Measurements from ENCODE around the gene ABCG4.
"Not testable (repeated sequence)": the region's sequence is repeated elsewhere in the genome, so short reads cannot be mapped to it uniquely, and the experiment has no call there.

The ABCG4 gene

DNA sequence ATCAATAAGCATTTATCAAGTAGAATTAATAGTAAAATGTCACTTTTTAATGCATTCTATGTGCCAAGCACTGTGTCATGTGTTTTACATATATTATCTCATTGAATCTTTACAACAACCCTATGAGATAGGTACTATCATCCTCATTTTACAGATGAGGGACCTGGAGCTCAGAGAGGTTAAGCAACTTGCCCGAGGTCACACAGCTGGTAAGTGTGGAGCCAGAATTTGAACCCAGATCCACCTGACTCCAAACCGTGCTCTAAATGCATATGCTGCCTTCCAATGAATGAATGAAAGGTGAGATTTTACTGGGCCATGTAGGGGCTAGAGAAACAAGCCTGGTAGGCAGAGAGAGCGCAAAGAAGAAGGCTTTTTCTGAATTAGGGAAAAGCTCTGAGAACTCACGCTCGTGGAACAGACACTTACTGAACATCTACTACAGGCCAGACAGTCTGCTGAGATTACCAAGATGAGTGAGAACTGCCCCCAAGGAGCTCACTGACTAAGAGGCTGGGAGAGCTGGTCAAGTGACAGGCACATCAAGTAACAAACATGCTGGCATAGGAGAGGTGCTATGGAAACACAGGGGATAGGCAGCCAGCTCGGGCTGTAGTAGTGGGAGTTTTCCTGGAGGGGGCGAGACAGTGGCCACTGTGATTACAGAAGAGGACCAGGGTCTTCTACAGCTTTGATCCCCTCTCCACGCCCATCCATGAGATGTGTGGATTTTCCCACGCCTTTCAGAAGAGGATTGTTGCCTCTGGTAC, 4.4 kb downstream of the ABCG4 start:
- no peak for DNase-seq (ENCODE audit: low read depth, low spot score)

DNA sequence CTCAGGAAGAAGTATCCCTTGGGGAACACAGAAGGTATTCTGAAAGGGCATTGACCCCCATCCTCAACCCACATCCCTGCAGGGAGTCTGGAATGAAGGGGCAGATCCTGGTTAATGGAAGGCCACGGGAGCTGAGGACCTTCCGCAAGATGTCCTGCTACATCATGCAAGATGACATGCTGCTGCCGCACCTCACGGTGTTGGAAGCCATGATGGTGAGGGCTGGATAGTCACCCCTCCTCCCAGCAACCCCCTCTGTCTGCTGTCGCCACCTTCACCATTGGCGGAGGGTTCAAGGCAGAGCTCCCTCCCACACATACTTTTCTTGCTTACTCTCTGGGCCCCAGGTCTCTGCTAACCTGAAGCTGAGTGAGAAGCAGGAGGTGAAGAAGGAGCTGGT, 5.3 kb downstream of the ABCG4 start:
- no peak for DNase-seq (ENCODE audit: low read depth, low spot score)

DNA sequence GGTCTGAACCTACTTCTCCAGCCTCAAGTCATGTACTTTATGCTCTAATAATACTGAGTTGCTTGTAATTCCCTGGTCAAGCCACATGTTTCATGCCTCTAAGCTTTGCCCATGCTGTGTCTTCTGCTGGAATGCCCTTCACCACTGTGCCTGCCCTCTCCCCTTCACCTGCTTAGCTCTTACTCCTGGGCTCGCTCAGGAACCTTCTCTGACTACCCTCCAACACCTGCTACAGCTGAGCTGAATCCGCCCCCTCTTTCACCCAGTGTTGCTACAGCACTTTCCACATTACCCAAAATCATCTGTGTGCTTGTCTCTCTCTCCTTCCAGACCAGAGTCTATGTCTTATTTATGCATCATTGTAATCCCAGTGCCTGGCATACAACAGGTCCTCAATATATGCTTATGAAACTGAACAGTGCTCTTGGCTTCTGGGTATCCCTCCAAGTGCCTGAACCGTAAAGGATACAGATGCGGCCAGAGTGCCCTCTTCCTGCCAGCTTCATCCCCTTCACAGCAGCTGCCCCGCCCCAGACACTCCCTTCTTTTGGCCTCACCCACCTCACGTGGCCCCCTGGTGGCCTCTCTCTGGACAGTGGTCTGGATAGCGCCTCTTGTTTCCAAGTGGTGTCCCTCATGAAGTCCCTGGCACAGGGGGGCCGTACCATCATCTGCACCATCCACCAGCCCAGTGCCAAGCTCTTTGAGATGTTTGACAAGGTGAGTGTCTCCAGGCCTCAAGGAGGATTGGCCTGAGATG, 7.1 kb downstream of the ABCG4 start:
- DNase-seq (ENCODE audit: low read depth, low spot score), result no peak

DNA sequence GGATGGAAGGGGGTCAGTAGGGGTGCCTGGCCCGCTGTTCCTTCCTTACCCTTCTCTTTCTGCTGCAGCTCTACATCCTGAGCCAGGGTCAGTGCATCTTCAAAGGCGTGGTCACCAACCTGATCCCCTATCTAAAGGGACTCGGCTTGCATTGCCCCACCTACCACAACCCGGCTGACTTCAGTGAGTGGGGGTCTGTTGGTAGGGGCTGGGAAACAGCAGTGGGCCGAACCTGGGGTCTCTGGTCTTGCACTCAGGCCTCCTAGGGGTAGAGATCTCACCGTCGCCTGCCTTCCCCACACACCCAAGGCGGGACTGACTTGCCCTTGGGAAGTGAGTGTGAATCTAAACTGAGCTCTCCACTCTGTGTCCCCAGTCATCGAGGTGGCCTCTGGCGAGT, 7.6 kb downstream of the ABCG4 start:
- DNase-seq (ENCODE audit: low read depth, low spot score), result no peak

DNA sequence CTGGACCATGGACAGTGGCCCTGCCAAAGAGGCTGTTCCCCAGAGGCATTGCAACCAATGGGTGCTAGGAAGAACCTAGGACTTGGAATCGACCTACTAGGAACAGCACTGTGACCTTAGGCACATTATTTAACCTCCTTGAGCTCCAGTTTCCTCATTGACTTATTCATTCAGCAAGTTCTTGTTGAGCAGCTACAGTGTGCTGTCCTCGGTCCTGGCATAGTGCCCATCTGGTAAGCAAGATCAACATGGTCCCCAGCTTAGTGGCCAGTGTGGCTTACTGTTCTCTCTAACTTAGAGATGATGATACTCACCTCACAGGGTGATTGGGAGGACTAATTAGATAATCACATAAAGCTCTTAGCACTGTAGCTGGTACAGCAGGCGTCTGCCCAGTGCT, 8.2 kb downstream of the ABCG4 start:
- no peak for DNase-seq (ENCODE audit: low read depth, low spot score)

DNA sequence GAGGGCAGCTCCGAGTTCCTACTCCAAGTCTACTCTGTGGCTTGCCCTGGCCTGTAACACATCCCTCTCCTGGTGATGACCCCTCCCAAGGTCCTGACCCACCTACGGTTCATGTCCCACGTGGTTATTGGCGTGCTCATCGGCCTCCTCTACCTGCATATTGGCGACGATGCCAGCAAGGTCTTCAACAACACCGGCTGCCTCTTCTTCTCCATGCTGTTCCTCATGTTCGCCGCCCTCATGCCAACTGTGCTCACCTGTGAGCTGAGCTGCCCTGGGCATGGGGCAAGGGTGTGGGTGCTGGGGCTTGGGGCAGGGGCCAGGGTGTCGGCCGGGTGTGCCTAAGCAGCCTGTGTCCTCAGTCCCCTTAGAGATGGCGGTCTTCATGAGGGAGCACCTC, 9.6 kb downstream of the ABCG4 start:
- DNase-seq (ENCODE audit: low read depth, low spot score), result no peak

DNA sequence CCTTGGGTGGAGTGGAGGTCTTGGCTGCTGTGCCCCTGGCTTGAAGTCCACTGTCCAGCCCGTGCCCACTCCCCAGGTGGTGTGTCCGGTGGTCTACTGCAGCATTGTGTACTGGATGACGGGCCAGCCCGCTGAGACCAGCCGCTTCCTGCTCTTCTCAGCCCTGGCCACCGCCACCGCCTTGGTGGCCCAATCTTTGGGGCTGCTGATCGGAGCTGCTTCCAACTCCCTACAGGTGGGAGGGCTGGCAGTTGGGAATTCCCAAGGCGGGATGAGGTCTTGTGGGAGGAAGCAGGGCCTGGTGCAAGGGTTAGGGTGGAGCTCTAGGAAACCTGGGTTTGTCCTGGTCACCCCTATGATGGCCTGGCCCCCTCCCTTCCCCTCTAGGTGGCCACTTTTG, 11.3 kb downstream of the ABCG4 start:
- DNase-seq (ENCODE audit: low read depth, low spot score), result no peak

DNA sequence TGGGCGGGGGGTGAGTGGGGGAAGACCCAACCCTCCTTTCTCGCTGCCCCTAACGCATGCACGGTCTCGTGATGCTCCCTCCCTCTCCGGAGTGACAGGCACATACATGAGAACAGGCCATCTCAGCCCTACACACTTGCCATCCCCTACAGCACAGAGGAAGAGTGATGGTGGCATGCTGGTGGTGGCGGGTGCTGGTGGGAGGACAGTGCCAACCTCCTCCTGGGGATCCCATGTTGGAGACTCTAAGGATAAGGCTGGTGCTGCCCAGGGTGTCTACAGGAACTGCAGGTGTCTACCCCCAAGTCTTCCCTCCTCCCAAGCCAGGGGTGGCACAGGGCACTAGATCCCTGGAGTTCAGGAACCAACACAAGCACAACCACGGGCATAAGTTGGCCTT, 13.0 kb downstream of the ABCG4 start:
- no peak for DNase-seq (ENCODE audit: low read depth, low spot score)

DNA sequence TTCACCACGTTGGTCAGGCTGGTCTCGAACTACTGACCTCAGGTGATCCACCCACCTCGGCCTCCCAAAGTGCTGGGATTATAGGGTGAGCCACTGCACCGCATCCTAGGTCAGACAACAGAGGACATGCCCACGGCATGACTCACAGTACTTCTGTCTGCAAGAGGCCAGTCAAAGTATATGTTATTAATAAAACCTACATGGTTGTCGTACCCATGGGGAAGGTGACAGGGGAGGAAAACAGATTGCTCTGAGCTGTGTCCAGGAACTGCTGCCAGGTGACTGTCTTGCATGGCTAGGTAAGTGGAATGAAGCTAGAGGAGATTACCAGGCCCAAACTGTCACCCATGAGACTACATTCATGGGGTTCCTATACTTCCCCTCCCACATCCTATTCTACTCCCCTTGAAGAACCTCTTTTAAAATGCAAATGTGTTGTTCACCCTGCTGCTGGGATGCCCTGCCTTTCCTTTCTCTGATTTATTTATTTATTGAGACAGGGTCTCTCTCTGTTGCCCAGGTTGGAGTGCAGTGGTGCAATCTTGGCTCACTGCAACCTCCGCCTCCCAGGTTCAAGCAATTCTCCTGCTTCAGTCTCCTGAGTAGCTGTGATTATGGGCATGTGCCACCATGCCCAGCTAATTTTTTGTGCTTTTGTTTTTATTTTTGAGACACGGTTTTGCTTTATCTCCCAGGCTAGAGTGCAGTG, 17.7 kb downstream of the ABCG4 start:
- DNase-seq (ENCODE audit: low read depth, low spot score), result no peak

DNA sequence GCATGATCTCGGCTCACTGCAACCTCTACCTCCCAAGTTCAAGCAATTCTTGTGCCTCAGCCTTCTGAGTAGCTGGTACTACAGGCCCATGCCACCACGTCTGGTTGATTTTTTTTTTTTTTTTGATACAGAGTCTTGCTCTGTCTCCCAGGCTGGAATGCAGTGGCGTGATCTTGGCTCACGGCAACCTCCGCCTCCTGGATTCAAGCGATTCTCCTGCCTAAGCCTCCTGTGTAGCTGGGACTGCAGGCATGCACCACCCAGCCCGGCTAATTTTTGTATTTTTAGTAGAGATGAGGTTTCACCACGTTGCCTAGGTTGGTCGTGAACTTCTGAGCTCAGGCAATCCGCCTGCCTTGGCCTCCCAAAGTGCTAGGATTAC, 18.2 kb downstream of the ABCG4 start:
- not testable (repeated sequence) for DNase-seq (ENCODE audit: low read depth, low spot score)

DNA sequence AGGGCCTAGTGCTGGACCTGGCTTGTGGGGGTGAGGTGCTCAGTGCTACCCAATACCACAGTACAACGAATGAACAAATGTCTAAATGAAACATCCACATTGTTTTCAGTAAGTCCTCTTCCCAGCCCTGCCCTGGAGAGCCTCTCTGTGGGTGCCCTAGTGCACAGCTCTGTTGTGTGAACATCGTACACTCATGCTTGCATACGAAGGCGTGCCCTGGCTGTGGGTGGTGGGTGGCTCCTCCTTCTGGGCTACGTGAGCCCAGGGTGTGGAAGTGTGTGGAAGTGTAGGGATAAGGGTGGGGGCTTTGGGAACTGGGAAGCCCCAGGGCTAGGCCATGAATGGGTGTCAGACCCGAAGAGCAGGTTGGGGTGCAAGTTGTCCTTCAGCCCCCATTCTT, 19.1 kb downstream of the ABCG4 start:
- no peak for DNase-seq (ENCODE audit: low read depth, low spot score)

DNA sequence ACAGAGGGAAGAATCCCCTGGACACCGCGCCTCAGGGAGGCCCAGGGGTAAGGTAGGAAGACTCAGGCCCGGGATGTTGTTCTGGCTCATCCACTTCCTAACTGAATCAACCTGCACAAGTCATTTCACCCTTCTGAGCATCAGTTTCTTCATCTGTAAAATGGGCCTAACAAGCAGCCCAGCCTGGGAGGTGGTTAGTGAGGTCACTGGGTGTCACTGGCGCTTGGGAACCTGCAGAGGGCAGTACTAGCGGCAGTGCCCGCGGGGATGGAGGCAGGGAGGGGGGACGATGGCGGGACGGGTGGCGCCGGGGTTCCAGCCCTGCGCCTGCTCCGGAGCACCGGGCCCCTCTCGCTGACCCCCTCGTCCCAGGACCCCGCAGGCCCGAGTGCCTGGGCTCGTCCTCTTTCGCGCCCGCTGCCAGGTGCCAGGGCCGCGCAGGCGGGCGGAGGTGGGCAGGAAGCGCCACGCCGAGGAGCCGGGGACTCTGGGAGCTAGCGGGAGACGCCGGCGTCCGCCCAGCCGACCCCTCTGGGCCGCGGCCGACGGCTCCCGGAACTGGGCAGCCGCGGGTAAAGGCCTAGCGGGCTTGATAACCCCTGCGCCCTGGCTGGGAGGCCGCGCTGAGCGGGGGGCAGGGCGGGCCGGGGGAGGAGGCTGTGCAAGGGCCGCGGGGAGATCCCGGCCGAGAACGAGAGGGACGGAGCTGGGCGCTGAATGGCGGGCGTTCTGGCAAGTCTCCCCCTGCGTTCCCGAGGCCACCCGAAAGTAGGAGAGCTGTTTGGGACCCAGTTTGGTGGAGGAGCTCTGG, 19.8 kb downstream of the ABCG4 start, which contains the start of gene NLRX1:
Gene NLRX1, plus strand, starts transcription at position 255 of the 811 bp plus-strand sequence. CDS start 2,679 bp downstream, outside the sequence.
- DNase-seq (ENCODE audit: low read depth, low spot score), result peak; percentile 74

DNA sequence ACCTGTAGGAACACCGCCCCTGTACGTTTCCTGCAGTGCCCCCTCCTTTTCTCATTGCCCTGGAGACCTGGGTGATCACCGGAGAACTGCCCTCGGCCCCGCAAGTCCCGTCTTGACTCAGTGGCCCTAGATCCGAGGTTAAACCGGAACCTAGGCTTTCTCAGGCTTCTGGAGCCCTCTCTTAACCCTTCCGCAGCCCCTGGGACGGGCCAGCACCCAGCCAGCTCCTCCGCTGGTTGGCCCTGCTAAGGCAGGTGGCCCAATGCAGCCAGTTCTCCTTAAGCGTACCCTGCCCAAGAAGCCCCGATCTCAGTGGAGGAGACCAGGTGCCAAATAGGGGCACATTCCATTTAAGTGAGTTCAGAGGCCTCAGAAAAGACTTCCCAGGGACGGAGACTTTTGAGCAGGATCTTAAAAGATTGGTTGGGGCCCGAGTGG, 20.4 kb downstream of the ABCG4 start:
- DNase-seq (ENCODE audit: low read depth, low spot score), result no peak

DNA sequence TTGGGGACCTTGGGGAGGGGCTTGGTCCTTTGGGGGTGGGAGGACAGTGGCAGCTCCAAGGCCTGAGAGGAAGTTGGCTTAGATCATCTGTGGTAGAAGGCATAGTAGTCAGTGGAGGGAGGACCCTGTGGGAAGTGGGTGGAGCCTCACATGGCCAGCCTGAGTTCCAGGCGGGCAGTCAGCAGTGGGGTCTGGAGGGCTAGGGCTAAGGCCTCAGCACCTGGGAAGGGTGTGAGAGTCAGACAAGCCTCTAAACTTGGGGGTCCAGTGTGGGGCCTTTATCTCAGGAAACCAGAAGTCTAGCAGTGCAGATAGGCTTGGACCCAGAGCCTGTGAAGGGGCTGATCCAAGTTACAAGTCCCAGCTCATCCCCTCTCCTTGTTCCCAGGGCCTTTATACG, 23.7 kb downstream of the ABCG4 start:
- DNase-seq (ENCODE audit: low read depth, low spot score), result no peak

DNA sequence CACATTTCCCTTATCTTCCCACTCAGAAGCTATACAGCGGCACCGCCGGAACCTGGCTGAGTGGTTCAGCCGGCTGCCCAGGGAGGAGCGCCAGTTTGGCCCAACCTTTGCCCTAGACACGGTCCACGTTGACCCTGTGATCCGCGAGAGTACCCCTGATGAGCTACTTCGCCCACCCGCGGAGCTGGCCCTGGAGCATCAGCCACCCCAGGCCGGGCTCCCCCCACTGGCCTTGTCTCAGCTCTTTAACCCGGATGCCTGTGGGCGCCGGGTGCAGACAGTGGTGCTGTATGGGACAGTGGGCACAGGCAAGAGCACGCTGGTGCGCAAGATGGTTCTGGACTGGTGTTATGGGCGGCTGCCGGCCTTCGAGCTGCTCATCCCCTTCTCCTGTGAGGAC, 24.6 kb downstream of the ABCG4 start:
- no peak for DNase-seq (ENCODE audit: low read depth, low spot score)

DNA sequence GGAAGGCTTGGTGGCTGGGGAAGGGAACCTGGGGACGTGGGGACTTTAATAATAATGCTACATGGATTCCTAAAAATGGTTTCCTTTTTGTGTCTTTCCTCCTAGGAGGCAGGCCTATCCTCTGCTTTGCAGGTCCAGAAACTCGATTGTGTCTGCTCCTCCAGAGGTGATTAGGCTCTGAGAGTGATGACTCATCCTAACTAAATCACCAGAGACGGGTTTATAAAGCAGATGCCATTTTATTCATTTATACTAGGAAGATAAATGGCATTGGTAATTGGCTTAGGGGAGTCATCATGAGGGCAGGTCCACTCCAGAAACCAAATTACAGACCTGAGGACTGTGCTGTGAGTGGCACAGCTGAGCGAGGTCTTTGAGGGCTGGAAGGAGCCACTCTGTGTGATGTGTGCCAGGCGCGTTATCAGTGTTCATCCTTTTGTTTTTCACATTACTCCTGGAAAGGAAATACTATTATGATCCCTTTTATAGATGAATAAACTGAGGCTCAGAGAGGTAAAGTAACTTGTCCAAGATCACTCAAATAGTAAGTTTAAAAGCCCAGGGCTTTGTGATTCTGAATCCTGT, 26.7 kb downstream of the ABCG4 start:
- no peak for DNase-seq (ENCODE audit: low read depth, low spot score)

DNA sequence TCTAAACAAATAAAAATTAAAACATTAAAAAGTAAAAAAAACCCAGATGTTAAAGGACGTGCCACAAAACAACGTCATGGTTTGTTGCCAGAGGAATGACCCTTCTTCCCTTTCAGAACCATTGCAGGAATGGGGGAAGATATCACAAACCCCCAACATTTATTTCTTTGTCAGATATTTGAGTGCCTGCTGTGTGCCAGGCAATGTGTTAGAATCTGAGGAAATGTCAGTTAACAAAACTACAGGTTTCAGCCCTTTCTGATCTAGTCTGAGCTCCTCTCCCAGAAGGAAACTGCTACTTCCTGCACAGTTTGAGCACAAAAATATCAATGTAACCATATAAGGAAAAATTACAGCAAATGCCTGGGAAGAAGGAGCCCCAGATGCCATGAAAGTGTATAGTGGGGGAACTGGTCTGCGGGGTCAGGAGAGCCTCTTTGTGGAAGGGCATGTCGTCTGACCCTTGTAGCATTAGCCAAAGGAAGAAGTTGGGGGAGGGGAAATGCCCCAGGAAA, 29.4 kb downstream of the ABCG4 start:
- DNase-seq (ENCODE audit: low read depth, low spot score), result no peak

DNA sequence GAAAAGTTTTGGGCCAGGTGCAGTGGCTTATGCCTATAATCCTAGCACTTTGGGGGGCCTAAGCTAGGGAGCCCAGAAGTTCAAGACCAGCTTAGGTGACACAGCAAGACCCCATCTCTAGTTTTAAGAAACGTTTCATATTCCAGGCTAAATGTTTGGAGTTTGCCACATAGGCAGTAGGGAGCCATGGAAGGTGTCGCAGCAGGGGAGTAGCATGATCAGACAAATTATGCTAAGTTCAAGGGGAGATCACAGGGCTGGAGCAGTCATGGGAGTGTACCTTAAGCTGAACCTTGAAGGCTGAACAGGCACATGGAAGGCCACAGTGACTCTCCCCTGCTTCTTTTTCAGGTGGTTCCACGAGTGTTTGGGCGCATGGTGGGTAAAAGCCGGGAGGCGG, 30.5 kb downstream of the ABCG4 start:
- DNase-seq (ENCODE audit: low read depth, low spot score), result no peak

DNA sequence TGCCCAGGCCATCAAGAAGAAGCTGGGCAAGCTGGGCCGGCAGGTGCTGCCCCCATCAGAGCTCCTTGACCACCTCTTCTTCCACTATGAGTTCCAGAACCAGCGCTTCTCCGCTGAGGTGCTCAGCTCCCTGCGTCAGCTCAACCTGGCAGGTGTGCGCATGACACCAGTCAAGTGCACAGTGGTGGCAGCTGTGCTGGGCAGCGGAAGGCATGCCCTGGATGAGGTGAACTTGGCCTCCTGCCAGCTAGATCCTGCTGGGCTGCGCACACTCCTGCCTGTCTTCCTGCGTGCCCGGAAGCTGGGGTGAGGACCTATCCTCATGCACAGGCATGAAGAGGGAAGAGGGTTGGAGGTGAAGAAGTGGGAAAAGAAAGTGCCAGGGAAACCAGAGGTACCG, 31.1 kb downstream of the ABCG4 start:
- DNase-seq (ENCODE audit: low read depth, low spot score), result no peak

DNA sequence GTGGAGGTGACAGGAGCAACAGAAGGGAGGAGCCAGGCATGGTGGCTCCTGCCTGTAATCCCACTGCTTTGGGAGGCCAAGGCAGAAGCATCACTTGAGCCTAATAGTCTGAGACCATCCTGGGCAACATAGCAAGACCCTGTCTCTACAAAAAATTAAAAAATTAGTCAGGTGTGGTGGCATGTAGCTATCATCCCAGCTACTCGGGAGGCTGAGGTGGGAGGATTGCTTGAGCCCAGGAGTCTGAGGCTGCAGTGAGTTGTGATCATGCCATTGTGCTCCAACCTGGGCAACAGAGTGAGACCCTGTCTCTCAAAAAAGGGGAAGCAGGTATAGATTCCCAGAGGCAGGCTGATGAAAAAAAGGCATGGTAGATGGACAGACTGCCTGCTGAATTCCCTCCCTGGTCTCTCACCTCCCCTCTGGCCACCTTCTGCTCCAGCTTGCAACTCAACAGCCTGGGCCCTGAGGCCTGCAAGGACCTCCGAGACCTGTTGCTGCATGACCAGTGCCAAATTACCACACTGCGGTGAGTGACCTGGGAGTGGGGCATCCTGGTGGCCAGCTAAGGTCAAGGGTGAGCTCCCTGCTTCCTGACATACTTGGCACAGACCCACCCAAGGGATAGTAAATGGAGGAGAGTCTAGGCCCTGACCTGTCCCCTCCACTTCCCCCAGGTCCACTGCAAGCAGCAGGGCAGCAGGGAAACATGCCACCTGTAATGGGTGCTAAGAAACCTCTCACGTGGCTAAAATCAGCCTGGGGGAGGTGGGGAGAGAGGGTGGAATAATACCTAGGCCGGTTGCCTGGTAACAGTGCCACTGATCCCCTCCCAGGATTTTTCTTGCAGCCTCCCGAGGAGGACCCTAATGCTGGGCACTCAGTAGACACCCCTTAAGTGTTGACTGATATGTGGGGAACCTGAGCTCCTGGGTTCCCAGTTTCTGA, 32.2 kb downstream of the ABCG4 start:
- no peak for DNase-seq (ENCODE audit: low read depth, low spot score)
